ENCODE results near the gene BANF2. TPM values are rescaled to one million over a fixed set of nuclear protein-coding genes. Genes with fewer than 3 reads are reported as not detected.

BANF2 gene
- total and polyA plus RNA-seq, 10 of the 15 experiments (the other 5 are each of a cell fraction or from before 2014, with no cell fraction given), result not detected

- TF ChIP-seq MTA2 (IDR thresholded peaks at IDR 0.05; ENCODE audit: low read depth) (peak; percentile 16; the same call in 1 of the 2 replicates), NBN (IDR thresholded peaks at IDR 0.05) (peak; percentile 62; the same call in 1 of the 2 replicates), RUNX3 (IDR thresholded peaks at IDR 0.05; ENCODE audit: low read length) (0 out of 2 replicates have a peak, but pooled peaks have one; percentile 29), HDGF (IDR thresholded peaks at IDR 0.05) (0 out of 2 replicates have a peak, but pooled peaks have one; percentile 56)
Observed at GRCh38 chr20:17682103-17682888, 17.5 kb upstream of the BANF2 start, which contains the start of gene RRBP1 (continued).

GRCh38 chr20:17682889-17683198 is 16.9 kb upstream of the BANF2 start:
- no peak for DNase-seq (ENCODE audit: low read depth, low spot score)
- no peak for ATAC-seq
- FAIRE-seq, result no peak
- peak overlapping the region; percentile 78; the same call in 1 of the 2 replicates for H3K4me3 ChIP-seq
- intact Hi-C loops (cut with micrococcal nuclease; ENCODE audit: unreplicated experiment) (loop anchor here (1.0 to 5.0 kb wide), 5 partner anchors 174 to 310 kb away; partner anchors contain the start of genes MGME1 and SNX5), in situ Hi-C loops (cut with MboI) (no loop called here)
- RAD21 ChIA-PET (ENCODE audit: unreplicated experiment), result interaction anchor here (0.7 to 3.4 kb wide), 25 partner anchors 16 to 605 kb away, joined by 3 to 44 read pairs (median 4); partner anchors contain the start of genes DSTN and ZNF133
- peaks cover 8% of the 10 kb centered on the region for H3K4me1 ChIP-seq (ENCODE audit: control insufficient read depth, insufficient read depth, low read length)
- H3K36me3 ChIP-seq (ENCODE audit: control insufficient read depth in 2 of 2, insufficient read depth in 2 of 2, low read length in 1 of 2), result no peaks in the 10 kb centered on the region; a peak in 1 of 4 replicates
- TF ChIP-seq ZBTB40 (IDR thresholded peaks at IDR 0.05; ENCODE audit: borderline replicate concordance) (no peak), TCF7 (IDR thresholded peaks at IDR 0.05; ENCODE audit: borderline replicate concordance) (peak; percentile 11; the same call in 1 of the 2 replicates), FOXM1 (IDR thresholded peaks at IDR 0.05; ENCODE audit: low read depth, low read length) (no peak), CTCF (IDR thresholded peaks at IDR 0.05 in 2 of 3, conservative IDR thresholded peaks at IDR 0.05 in 1 of 3; ENCODE audit: control insufficient read depth in 2 of 3, extremely low read depth in 1 of 3, insufficient read depth in 1 of 3, low read depth in 3 of 3, low read length in 3 of 3) (no peak), CBFB (IDR thresholded peaks at IDR 0.05; ENCODE audit: low read depth) (no peak), SREBF1 (IDR thresholded peaks at IDR 0.05; ENCODE audit: low read length) (no peak)
- peaks cover 29% of the 10 kb centered on the region for H3K79me2 ChIP-seq (ENCODE audit: control insufficient read depth, insufficient read depth, low read length)
- WGBS (ENCODE audit: insufficient coverage, insufficient replicate concordance, low lambda C conversion rate, missing lambda C conversion rate), result 5% methylated on average over 9 of the region's 10 CpGs
- SMC1A ChIA-PET (ENCODE audit: uncharacterized antibody, unreplicated experiment), result interaction anchor here (0.9 to 3.7 kb wide), 16 partner anchors 8 to 338 kb away, joined by 3 to 19 read pairs (median 3); no protein-coding TSS in a partner anchor
- no peaks in the 10 kb centered on the region for H4K20me1 ChIP-seq (ENCODE audit: control insufficient read depth, insufficient read depth)
- peak overlapping the region; percentile 76; the same call in 1 of the 2 replicates for H3K9ac ChIP-seq (ENCODE audit: control insufficient read depth, insufficient read depth, low read length)
- H3K27ac ChIP-seq (ENCODE audit: control insufficient read depth, insufficient read depth), result no peak overlapping the region
- H3K9me3 ChIP-seq (replicated peaks; ENCODE audit: control insufficient read depth, insufficient read depth, low read length), result peaks cover 2% of the 10 kb centered on the region; the same call in 2 of the 3 replicates
- peaks cover 0 to 8% of the 10 kb centered on the region in 2 experiments; a peak in 1 of 4 replicates for H3K27me3 ChIP-seq (replicated peaks in 1 of 2; ENCODE audit: control insufficient read depth in 2 of 2, insufficient read depth in 2 of 2, low read length in 1 of 2)
- no TSS peak for BruUV-seq (replicated peaks)
- POLR2A ChIA-PET, result interaction anchor here (0.6 to 1.8 kb wide), 9 partner anchors 113 to 305 kb away, joined by 3 to 15 read pairs (median 3); partner anchors contain the start of gene DSTN
- peak overlapping the region; percentile 66 for H3K4me2 ChIP-seq (ENCODE audit: control insufficient read depth, insufficient read depth)
- peak overlapping the region; percentile 98 for H2AFZ ChIP-seq (ENCODE audit: control insufficient read depth, low read depth, low read length)
- CTCF ChIA-PET, result interaction anchor here (0.6 to 2.6 kb wide), 48 partner anchors 9 to 862 kb away, joined by 3 to 31 read pairs (median 4); partner anchors contain the start of genes BANF2, DSTN and ZNF133
